SK-N-SH treated with all-trans-retinoic acid at 6 μM for 48 hours (cell line): ENCODE data around the gene IFI27L2.

Experiments used
- ATAC-seq: fragments of 200-7000 bp; cut with Tn5 transposase; 3 replicates; pipeline ENCODE4 v1.9.1; 2020; ENCODE audit warnings: mild to moderate bottlenecking, moderate library complexity
- ARNTL ChIP-seq: fragments of 450-650 bp; formaldehyde crosslinking; IDR thresholded peaks from 2 replicates; pipeline ENCODE4 v1.5.0; 2020; ENCODE audit warnings: low read depth, mild to moderate bottlenecking, moderate library complexity, borderline replicate concordance
- BACH2 ChIP-seq: fragments of 250-450 bp; sonication (Bioruptor Pico); IDR thresholded peaks from 2 replicates; pipeline ENCODE4 v1.9.0; 2021; ENCODE audit warnings: mild to moderate bottlenecking, borderline replicate concordance
- CSDC2 ChIP-seq: fragments of 250-450 bp; sonication (Bioruptor Pico); IDR thresholded peaks from 2 replicates; pipeline ENCODE4 v1.5.0; 2020; ENCODE audit warnings: mild to moderate bottlenecking, moderate library complexity
- ESRRG ChIP-seq: fragments of 250-450 bp; sonication (Bioruptor Pico); IDR thresholded peaks from 2 replicates; pipeline ENCODE4 v1.6.1; 2021; ENCODE audit warnings: mild to moderate bottlenecking
- GLIS3 ChIP-seq: fragments of 250-450 bp; sonication (Bioruptor Pico); IDR thresholded peaks from 2 replicates; pipeline ENCODE4 v1.5.0; 2020; ENCODE audit warnings: mild to moderate bottlenecking, moderate library complexity
- ISL1 ChIP-seq: fragments of 250-450 bp; sonication (Bioruptor Pico); IDR thresholded peaks from 2 replicates; pipeline ENCODE4 v2.1.2; 2022; ENCODE audit warnings: mild to moderate bottlenecking, moderate library complexity
- OSR1 ChIP-seq: fragments of 250-450 bp; sonication (Bioruptor Pico); IDR thresholded peaks from 2 replicates; pipeline ENCODE4 v1.8.0; 2022; ENCODE audit warnings: moderate library complexity, mild to moderate bottlenecking, inconsistent platforms
- PPARA ChIP-seq: fragments of 250-450 bp; sonication (Bioruptor Pico); IDR thresholded peaks from 2 replicates; pipeline ENCODE4 v1.5.0; 2020; ENCODE audit warnings: mild to moderate bottlenecking, borderline replicate concordance
- RARB ChIP-seq: fragments of 250-450 bp; sonication (Bioruptor Pico); IDR thresholded peaks from 2 replicates; pipeline ENCODE4 v1.8.0; 2021; ENCODE audit warnings: mild to moderate bottlenecking, moderate library complexity
- TCF4 ChIP-seq: fragments of 250-450 bp; sonication (Bioruptor Pico); IDR thresholded peaks from 2 replicates; pipeline ENCODE4 v1.8.0; 2021; ENCODE audit warnings: mild to moderate bottlenecking, moderate library complexity, borderline replicate concordance
- TOX ChIP-seq: fragments of 250-450 bp; sonication (Bioruptor Pico); IDR thresholded peaks from 2 replicates; pipeline ENCODE4 v1.8.0; 2021; ENCODE audit warnings: mild to moderate bottlenecking, moderate library complexity, borderline replicate concordance
- ZFP3 ChIP-seq: fragments of 250-450 bp; sonication (Bioruptor Pico); IDR thresholded peaks from 2 replicates; pipeline ENCODE4 v1.5.0; 2020; ENCODE audit warnings: mild to moderate bottlenecking, moderate library complexity
- ZFP30 ChIP-seq: fragments of 450-650 bp; formaldehyde crosslinking; IDR thresholded peaks from 2 replicates; pipeline ENCODE4 v1.5.0; 2022; ENCODE audit warnings: mild to moderate bottlenecking, moderate library complexity
- ZNF565 ChIP-seq: fragments of 450-650 bp; formaldehyde crosslinking; conservative IDR thresholded peaks from 2 replicates; pipeline ENCODE4 v1.5.0; 2020; ENCODE audit warnings: low read depth, mild to moderate bottlenecking, moderate library complexity
- ZNF8 ChIP-seq: fragments of 450-650 bp; formaldehyde crosslinking; IDR thresholded peaks from 2 replicates; pipeline ENCODE4 v1.5.0; 2020; ENCODE audit warnings: mild to moderate bottlenecking, moderate library complexity
- TF ChIP-seq, protein P1 (sequence below): fragments of 250-450 bp; sonication (Bioruptor Pico); IDR thresholded peaks from 2 replicates; pipeline ENCODE4 v1.8.0; 2020; ENCODE audit warnings: mild to moderate bottlenecking, moderate library complexity, borderline replicate concordance
- TF ChIP-seq, protein P2 (sequence below): fragments of 250-450 bp; sonication (Bioruptor Pico); IDR thresholded peaks from 2 replicates; pipeline ENCODE4 v1.5.0; 2020; ENCODE audit warnings: mild to moderate bottlenecking, moderate library complexity
- TF ChIP-seq, protein P3 (sequence below): fragments of 250-450 bp; sonication (Bioruptor Pico); IDR thresholded peaks from 2 replicates; pipeline ENCODE4 v1.5.1; 2020; ENCODE audit warnings: low read depth, mild to moderate bottlenecking, moderate library complexity
- TF ChIP-seq, protein P4 (sequence below): fragments of 250-450 bp; sonication (Bioruptor Pico); IDR thresholded peaks from 2 replicates; pipeline ENCODE4 v1.8.0; 2021; ENCODE audit warnings: low read depth, mild to moderate bottlenecking, moderate library complexity, borderline replicate concordance

The IFI27L2 gene

DNA sequence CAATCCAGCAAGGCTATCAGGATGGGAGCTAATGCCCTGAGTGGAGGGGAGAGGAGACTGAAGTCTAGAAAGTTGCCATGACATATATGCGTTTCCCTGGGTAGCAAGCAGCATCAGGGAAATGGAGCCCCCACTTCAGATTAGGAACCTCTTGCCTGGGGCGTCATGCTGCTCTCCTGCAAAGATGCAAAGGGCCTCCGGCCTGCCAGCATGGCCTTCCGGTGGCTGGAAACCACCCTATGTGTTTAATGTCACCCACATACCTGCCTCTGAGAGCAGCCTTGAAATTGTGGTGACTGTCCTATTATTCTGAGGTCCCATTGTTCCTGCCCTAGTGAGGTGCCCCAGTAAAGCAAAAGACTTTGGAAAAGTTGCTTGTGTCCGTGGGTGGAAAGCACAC is 10.0 kb upstream of the IFI27L2 start:
- ATAC-seq, result no peak
- TF ChIP-seq CSDC2 (CRISPR knock-in tag) (no peak), TOX (no peak), OSR1 (CRISPR knock-in tag) (no peak)
- TF ChIP-seq, protein P1, sequence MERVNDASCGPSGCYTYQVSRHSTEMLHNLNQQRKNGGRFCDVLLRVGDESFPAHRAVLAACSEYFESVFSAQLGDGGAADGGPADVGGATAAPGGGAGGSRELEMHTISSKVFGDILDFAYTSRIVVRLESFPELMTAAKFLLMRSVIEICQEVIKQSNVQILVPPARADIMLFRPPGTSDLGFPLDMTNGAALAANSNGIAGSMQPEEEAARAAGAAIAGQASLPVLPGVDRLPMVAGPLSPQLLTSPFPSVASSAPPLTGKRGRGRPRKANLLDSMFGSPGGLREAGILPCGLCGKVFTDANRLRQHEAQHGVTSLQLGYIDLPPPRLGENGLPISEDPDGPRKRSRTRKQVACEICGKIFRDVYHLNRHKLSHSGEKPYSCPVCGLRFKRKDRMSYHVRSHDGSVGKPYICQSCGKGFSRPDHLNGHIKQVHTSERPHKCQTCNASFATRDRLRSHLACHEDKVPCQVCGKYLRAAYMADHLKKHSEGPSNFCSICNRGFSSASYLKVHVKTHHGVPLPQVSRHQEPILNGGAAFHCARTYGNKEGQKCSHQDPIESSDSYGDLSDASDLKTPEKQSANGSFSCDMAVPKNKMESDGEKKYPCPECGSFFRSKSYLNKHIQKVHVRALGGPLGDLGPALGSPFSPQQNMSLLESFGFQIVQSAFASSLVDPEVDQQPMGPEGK (CRISPR knock-in tag), result no peak
- TF ChIP-seq, all 23 proteins: peak for 0

DNA sequence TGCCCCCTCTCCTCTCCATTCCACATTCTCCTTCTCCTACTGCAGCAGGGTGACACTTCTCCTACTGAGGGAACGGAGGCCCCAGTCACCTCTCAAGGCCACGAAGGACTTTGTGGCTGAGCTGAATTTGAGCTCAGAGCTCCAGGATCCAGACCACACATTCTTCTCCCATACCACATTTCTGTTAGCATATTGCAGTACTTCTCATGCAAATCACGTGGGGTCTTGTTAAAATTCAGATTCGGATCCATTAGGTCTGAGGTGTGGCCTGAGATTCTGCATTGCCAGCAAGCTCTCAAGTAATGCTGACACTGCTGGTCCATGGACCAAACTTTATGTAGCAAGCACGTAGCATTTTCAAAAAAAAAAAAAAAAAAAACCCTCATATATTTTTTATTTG is 9.6 kb upstream of the IFI27L2 start:
- ATAC-seq, result no peak
- TF ChIP-seq ZFP30, result no peak
- no peak for TF ChIP-seq TCF4
- TF ChIP-seq, protein P1 (CRISPR knock-in tag), result no peak
- TF ChIP-seq ZNF565, result no peak

DNA sequence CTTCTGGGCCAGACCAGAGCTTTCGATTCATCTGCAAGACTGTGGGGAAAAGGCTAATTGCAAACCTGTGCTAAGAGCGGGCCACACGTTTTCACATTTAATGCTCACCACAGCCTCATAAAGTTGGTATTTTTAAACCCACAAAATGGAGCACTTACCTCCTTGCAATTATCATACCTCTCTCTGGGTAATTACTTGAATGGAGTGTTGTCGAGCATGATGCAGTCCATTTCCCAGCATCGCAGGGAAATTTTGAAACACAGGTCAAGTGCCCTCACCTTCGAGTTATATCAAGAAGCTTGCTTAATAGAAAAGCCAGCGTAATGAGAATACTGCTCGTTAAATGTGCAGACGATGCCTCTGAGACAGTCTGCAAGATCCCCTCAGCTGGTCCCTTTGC is 8.8 kb upstream of the IFI27L2 start:
- TF ChIP-seq, protein P2, sequence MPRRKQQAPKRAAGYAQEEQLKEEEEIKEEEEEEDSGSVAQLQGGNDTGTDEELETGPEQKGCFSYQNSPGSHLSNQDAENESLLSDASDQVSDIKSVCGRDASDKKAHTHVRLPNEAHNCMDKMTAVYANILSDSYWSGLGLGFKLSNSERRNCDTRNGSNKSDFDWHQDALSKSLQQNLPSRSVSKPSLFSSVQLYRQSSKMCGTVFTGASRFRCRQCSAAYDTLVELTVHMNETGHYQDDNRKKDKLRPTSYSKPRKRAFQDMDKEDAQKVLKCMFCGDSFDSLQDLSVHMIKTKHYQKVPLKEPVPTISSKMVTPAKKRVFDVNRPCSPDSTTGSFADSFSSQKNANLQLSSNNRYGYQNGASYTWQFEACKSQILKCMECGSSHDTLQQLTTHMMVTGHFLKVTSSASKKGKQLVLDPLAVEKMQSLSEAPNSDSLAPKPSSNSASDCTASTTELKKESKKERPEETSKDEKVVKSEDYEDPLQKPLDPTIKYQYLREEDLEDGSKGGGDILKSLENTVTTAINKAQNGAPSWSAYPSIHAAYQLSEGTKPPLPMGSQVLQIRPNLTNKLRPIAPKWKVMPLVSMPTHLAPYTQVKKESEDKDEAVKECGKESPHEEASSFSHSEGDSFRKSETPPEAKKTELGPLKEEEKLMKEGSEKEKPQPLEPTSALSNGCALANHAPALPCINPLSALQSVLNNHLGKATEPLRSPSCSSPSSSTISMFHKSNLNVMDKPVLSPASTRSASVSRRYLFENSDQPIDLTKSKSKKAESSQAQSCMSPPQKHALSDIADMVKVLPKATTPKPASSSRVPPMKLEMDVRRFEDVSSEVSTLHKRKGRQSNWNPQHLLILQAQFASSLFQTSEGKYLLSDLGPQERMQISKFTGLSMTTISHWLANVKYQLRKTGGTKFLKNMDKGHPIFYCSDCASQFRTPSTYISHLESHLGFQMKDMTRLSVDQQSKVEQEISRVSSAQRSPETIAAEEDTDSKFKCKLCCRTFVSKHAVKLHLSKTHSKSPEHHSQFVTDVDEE (CRISPR knock-in tag), result no peak
- no peak for TF ChIP-seq PPARA (CRISPR knock-in tag)
- no peak for TF ChIP-seq ZFP3
- no peak for TF ChIP-seq TCF4
- TF ChIP-seq, protein P1 (CRISPR knock-in tag), result no peak
- TF ChIP-seq ISL1 (CRISPR knock-in tag), result no peak
- no peak for TF ChIP-seq OSR1 (CRISPR knock-in tag)
- TF ChIP-seq, protein P3, sequence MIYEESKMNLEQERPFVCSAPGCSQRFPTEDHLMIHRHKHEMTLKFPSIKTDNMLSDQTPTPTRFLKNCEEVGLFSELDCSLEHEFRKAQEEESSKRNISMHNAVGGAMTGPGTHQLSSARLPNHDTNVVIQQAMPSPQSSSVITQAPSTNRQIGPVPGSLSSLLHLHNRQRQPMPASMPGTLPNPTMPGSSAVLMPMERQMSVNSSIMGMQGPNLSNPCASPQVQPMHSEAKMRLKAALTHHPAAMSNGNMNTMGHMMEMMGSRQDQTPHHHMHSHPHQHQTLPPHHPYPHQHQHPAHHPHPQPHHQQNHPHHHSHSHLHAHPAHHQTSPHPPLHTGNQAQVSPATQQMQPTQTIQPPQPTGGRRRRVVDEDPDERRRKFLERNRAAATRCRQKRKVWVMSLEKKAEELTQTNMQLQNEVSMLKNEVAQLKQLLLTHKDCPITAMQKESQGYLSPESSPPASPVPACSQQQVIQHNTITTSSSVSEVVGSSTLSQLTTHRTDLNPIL (CRISPR knock-in tag), result no peak
- TF ChIP-seq BACH2 (CRISPR knock-in tag), result no peak
- TF ChIP-seq ZNF8 (CRISPR knock-in tag), result no peak
- TF ChIP-seq ARNTL (CRISPR knock-in tag), result no peak

DNA sequence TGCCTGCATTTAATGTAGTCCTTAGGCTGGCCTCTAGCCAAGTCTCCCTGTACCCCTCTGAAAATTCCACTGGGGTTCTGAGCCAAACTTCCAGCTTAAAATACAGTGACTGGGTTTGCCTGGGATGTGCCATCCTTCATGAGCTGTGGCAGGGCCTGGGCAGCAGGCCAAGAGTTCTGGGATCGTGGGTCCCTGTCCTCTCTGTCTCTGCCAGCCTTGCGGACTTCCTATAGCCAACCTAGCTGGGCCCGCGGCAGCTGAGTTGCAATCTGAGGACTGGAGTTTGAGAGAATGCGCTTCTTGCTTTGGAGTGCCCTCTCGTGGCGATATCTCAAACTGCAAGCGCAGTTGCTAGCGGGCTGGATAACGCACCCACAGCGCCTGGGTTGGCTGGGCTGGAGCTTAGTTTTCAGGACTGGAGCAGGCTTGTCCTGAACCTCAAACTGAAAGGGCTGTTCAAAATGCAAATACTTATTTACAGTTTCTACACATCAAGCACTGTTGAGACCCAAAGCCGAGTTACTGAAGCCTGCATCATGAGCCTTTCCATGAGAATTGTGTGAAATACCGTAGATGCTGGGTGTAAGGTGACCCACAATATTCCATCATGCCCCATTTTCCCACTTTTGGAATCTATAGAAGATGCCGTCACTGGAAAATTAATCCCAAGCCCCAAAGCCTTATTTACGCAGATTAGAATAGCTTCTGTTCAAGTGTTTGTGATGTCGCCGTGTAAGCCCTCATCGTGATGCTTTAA is 7.3 kb upstream of the IFI27L2 start:
- ATAC-seq, result peak; percentile 96
- no peak for TF ChIP-seq ZFP30

More for the DNA sequence above, 8.8 kb upstream of the IFI27L2 start:
- no peak for ATAC-seq

DNA sequence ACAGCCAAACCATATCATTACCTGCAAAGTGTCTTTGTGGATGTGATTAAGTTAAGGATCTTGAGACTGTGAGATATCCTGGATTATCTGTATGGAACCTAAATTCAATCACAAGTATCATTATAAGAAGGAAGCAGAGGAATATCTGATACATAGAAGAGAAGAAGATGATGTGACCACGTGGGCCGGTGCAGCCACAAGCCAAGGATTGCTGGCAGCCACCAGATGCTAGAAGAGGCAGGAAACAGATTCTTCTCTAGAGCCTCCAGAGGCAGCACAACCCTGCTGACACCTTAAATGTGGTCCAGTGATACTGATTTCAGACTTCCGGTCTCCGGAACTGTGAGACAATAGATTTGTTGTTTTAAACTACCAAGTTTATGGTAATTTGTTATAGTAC is 6.1 kb upstream of the IFI27L2 start:
- ATAC-seq, result no peak
- TF ChIP-seq TOX, result no peak
- no peak for TF ChIP-seq ZNF8 (CRISPR knock-in tag)
- TF ChIP-seq ZNF565, result no peak
- TF ChIP-seq ESRRG (CRISPR knock-in tag), result no peak
- no peak for TF ChIP-seq OSR1 (CRISPR knock-in tag)
- TF ChIP-seq, protein P4, sequence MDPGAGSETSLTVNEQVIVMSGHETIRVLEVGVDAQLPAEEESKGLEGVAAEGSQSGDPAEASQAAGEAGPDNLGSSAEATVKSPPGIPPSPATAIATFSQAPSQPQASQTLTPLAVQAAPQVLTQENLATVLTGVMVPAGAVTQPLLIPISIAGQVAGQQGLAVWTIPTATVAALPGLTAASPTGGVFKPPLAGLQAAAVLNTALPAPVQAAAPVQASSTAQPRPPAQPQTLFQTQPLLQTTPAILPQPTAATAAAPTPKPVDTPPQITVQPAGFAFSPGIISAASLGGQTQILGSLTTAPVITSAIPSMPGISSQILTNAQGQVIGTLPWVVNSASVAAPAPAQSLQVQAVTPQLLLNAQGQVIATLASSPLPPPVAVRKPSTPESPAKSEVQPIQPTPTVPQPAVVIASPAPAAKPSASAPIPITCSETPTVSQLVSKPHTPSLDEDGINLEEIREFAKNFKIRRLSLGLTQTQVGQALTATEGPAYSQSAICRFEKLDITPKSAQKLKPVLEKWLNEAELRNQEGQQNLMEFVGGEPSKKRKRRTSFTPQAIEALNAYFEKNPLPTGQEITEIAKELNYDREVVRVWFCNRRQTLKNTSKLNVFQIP, result no peak
- no peak for TF ChIP-seq RARB (CRISPR knock-in tag)
- TF ChIP-seq, protein P1 (CRISPR knock-in tag), result no peak
- no peak for TF ChIP-seq ZFP30
- no peak for TF ChIP-seq CSDC2 (CRISPR knock-in tag)
- no peak for TF ChIP-seq PPARA (CRISPR knock-in tag)
- TF ChIP-seq BACH2 (CRISPR knock-in tag), result no peak
- TF ChIP-seq ISL1 (CRISPR knock-in tag), result no peak
- no peak for TF ChIP-seq GLIS3 (CRISPR knock-in tag)
- no peak for TF ChIP-seq ZFP3
- no peak for TF ChIP-seq ARNTL (CRISPR knock-in tag)
